Renal cortex interstitium (tissue), 11 donors: Measurements from ENCODE around the gene MBP. TPM values are rescaled to one million over a fixed set of nuclear protein-coding genes. Genes with fewer than 3 reads are reported as not detected.

Experiments used
- DNase-seq, 11 donors: peaks; one replicate each; pipeline ENCODE4 v3.0.0-alpha.2; 2013; ENCODE audit warnings: low read depth in 9 of 11, low spot score in 4 of 11; ENCODE audit errors: extremely low read depth in 1 of 11
- polyA plus RNA-seq, 3 donors: library from polyadenylated mRNA; unstranded; fragments of 120-200 nt; gene quantifications; one replicate each; pipeline ENCODE4 v1.2.1, GENCODE V29; 2013; ENCODE audit not compliant: insufficient read length in 3 of 3

MBP gene
- polyA plus RNA-seq, 3 donors: 16.9 to 18.5 (median 17.0) TPM

- DNase-seq: no peak
Observed at GRCh38 chr18:77061281-77061945, 71.2 kb downstream of the MBP start.

DNA sequence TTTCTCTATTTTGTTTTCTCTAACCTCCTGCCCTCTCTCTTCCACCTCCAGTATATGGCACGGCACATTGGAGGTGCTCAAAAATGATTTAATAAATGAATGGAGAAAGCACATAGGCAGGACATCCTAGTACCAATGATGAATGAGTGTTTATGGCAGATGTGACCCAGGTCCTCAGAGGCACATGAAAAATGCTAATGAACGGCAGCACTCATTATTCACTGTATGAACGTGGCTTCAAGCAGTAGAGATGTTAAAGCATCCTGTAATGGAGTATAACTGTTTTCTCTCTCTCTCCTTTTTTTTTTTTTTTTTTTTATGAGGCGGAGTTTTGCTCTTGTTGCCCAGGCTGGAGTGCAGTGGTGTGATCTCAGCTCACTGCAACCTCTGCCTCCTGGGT lies 72.4 kb downstream of the MBP start:
- DNase-seq: no peak

GRCh38 chr18:77059294-77059916 lies 73.2 kb downstream of the MBP start:
- no peak for DNase-seq

- no peak for DNase-seq
Observed at GRCh38 chr18:77058290-77058835, 74.2 kb downstream of the MBP start.

GRCh38 chr18:77057006-77057395 lies 75.6 kb downstream of the MBP start:
- no peak for DNase-seq

GRCh38 chr18:77056344-77057005 lies 76.1 kb downstream of the MBP start:
- no peak for DNase-seq

DNA sequence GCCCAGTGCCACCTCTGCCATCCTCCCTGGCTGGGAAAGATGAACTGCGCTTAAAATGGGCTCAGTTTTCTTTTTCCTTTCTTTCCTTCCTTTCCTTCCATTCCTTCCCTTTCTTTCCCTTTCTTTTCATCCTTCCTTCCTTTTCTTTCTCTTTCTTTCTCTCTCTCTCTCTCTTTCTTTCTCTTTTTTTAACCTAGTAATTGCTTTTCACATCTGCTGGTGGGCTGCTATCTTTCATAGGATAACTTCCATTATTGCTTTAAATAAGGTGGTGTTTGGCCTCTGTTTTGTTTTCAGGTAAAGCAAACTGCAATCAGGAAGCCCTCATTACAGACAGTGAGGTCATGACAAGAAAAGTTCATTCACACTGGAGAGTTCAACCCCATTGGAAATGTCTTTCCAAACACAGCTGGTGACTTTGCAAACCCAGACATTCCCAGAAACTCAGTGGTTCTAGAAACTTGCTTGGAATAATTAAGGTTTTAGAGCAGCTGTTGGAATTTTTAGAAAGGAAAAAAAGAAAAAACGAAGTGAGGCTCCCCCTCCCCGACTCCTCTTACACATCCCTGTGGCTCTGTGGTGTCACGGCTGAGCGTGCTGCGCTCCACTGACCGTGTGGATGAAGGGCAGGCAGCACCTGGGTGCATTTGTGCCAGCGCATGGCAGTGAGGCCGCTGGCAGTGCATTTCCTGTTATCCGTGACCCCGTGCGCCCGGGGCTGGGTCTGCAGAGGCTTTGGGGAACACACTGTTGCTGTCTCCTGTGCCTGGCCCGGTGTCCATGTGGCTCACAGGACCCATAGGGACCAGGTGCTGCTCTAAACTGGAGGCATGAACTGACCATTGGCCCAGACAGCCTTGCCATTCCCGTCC lies 76.9 kb downstream of the MBP start:
- DNase-seq: no peak

DNA sequence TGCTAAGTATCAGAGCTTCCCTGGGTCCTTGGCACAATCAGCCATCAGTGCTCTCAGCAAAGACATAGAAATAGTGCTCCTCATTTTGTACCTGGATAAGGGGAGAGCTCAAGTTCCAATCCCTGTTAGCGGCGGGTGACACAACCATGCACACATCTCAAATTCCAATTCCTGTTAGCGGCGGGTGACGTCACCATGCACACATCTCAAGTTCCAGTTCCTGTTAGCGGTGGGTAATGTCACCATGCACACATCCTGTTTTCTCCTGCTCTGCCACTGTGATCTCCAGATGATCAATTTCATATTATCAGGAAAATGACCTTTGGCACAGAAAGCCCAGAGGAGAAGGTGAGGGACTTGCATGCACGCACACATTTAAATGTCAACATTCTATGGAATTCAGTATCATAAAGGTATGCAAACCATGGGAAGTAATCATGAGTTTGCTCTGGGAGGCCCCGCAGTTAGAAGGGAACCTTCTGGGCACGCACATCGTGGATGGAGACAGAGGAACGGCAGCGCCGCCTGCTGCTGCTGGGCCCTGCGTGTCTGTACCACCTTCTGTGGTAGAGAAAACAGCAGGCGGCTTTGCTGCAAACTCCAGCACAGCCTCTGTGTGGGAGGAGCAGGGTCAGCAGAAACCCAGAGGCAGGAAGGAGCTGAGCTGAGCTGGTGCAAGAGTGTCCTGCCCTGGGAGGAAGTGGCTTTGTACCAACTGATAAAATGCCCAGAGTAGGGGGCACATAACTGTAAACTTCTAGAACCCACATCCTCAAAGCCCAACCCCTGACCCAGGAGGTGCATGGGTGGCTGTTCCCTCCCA lies 77.8 kb downstream of the MBP start:
- peak; percentile 59 to 79 (median 68) for DNase-seq

- no peak for DNase-seq
Observed at GRCh38 chr18:77054288-77054605, 78.3 kb downstream of the MBP start.

GRCh38 chr18:77053616-77054287 lies 78.8 kb downstream of the MBP start:
- no peak for DNase-seq

DNA sequence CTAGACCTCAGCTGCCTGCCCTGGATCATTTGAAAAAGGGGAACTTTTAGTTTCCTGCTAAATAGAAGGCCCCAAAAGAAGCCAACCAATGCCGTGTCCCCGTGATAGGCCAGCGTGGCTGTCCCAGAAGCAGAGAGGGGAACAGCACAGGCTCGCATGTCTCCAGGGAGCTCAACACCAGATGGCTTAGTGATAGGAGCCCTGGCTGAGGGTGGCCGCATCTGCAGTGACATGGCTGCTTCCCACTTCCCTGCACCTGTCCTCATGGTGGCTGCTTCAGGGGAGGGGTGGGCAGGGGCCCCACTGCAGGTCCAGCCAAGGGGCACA lies 79.6 kb downstream of the MBP start:
- DNase-seq: no peak

GRCh38 chr18:77052297-77052982 lies 80.1 kb downstream of the MBP start:
- no peak for DNase-seq

DNA sequence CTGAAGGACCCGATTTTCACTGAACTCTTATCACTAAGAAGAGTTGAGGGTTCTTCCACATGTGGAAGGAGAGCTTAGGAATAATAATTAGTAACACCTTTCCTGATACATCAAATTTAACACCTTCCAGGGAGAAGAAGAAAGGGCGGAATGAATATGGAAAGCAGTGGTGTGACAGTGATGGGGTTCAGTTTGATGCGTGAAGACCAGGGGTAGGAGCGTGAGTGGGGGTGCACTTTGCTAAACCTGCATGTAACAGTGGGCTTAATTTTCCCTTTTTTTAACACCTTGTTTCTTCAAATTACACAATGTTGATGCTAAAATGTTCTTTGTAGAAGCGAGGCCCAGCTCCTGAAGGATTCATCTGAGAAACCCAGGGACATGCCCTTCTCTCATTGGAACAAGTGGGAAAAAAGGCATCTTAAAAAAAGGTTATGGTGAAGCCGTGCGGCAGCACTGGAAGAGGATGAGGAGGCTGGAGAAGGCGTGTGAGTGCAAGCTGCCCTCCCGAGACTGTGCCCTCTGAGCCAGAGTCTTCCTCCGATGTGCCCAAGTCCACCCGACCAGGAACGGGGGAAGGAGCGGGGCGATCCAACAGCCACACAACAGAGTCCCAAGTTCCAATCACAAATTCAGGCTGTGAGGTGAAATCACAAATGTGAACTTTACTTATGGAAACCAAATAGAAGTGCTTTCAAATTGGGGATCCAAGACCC lies 80.8 kb downstream of the MBP start:
- DNase-seq: no peak

GRCh38 chr18:77049938-77050337 lies 82.6 kb downstream of the MBP start:
- DNase-seq: no peak

GRCh38 chr18:77047803-77048419 lies 84.7 kb downstream of the MBP start:
- no peak for DNase-seq

- no peak for DNase-seq
Observed at GRCh38 chr18:77046994-77047393, 85.6 kb downstream of the MBP start.

GRCh38 chr18:77046409-77046808 lies 86.2 kb downstream of the MBP start:
- no peak for DNase-seq
